Neural cell (in vitro differentiated cells): ENCODE data around the gene CYCS. TPM values are rescaled to one million over a fixed set of nuclear protein-coding genes. Genes with fewer than 3 reads are reported as not detected.

Source experiments
- H2AFZ ChIP-seq: fragments of 200-600, 300-800 bp; sonication (generic), shearing (Covaris generic); 2 replicates; pipeline ENCODE4 v1.6.0; 2014; ENCODE audit warnings: low read depth, mild to moderate bottlenecking, antibody characterized with exemption, low read length, moderate library complexity
- H3F3A ChIP-seq: fragments of 200-600 bp; shearing (Covaris generic); 2 replicates; pipeline ENCODE4 v1.6.1; 2016; ENCODE audit warnings: mild to moderate bottlenecking, moderate library complexity, mixed read lengths, antibody characterized with exemption, low read length; ENCODE audit not compliant: insufficient read depth, poor library complexity, severe bottlenecking
- H3K27ac ChIP-seq: fragments of 200-600, 300-800 bp; sonication (generic), shearing (Covaris generic); 2 replicates; pipeline ENCODE4 v1.5.1; 2014; ENCODE audit warnings: mild to moderate bottlenecking, low read length, moderate library complexity
- H3K27me3 ChIP-seq: fragments of 300-800, 200-600 bp; sonication (generic), shearing (Covaris generic); 2 replicates; pipeline ENCODE4 v1.6.0; 2014; ENCODE audit warnings: mild to moderate bottlenecking, low read depth, low read length, moderate library complexity; ENCODE audit not compliant: insufficient read depth
- H3K36me3 ChIP-seq: fragments of 300-800, 200-600 bp; sonication (generic), shearing (Covaris generic); 2 replicates; pipeline ENCODE4 v1.5.1; 2014; ENCODE audit warnings: mild to moderate bottlenecking, antibody characterized with exemption, low read length, moderate library complexity; ENCODE audit not compliant: insufficient read depth
- H3K4me2 ChIP-seq: fragments of 300-800, 200-600 bp; sonication (generic), shearing (Covaris generic); 2 replicates; pipeline ENCODE4 v1.6.0; 2014; ENCODE audit warnings: mild to moderate bottlenecking, low read length
- H3K4me3 ChIP-seq: fragments of 300-800, 200-600 bp; sonication (generic), shearing (Covaris generic); 2 replicates; pipeline ENCODE4 v1.5.1; 2014; ENCODE audit warnings: mild to moderate bottlenecking, low read length, moderate library complexity
- H3K79me2 ChIP-seq: fragments of 200-600 bp; shearing (Covaris generic); replicated peaks from 2 replicates; pipeline ENCODE4 v1.6.0; 2014; ENCODE audit warnings: mild to moderate bottlenecking, low read length, moderate library complexity; ENCODE audit not compliant: insufficient read depth
- H3K9ac ChIP-seq: fragments of 300-800, 200-600 bp; sonication (generic), shearing (Covaris generic); 2 replicates; pipeline ENCODE4 v1.6.1; 2016; ENCODE audit warnings: mild to moderate bottlenecking, low read length, mixed read lengths
- H3K9me2 ChIP-seq: fragments of 200-600 bp; shearing (Covaris generic); 2 replicates; pipeline ENCODE4 v1.6.1; 2016; ENCODE audit warnings: mild to moderate bottlenecking, low read length, mixed read lengths; ENCODE audit not compliant: insufficient read depth
- H3K9me3 ChIP-seq: fragments of 200-600, 300-800 bp; sonication (generic), shearing (Covaris generic); 2 replicates; pipeline ENCODE4 v1.6.1; 2016; ENCODE audit warnings: mild to moderate bottlenecking, mixed run types, low read length, moderate library complexity, mixed read lengths
- H4K20me1 ChIP-seq: fragments of 200-600 bp; shearing (Covaris generic); 2 replicates; pipeline ENCODE4 v1.6.1; 2016; ENCODE audit warnings: mild to moderate bottlenecking, mixed run types; ENCODE audit not compliant: insufficient read depth
- CTCF ChIP-seq: fragments of 450-650 bp; IDR thresholded peaks from 2 replicates; pipeline ENCODE4 v1.5.1; 2014; ENCODE audit warnings: antibody characterized with exemption, mild to moderate bottlenecking, moderate library complexity; ENCODE audit not compliant: poor library complexity, severe bottlenecking
- EP300 ChIP-seq: fragments of 450-650 bp; conservative IDR thresholded peaks from 2 replicates; pipeline ENCODE4 v1.6.1; 2014; ENCODE audit warnings: antibody characterized with exemption, mild to moderate bottlenecking, moderate library complexity; ENCODE audit not compliant: poor library complexity, severe bottlenecking
- EZH2 ChIP-seq: fragments of 200-600, 300-800 bp; shearing (Covaris generic), sonication (generic); IDR thresholded peaks from 2 replicates; pipeline ENCODE4 v1.6.1; 2014; ENCODE audit warnings: antibody characterized with exemption, low read length, borderline replicate concordance, mild to moderate bottlenecking; ENCODE audit not compliant: insufficient read depth, poor library complexity, severe bottlenecking
- MXI1 ChIP-seq: fragments of 450-650 bp; conservative IDR thresholded peaks from 2 replicates; pipeline ENCODE4 v1.6.1; 2014; ENCODE audit warnings: antibody characterized with exemption, mild to moderate bottlenecking; ENCODE audit not compliant: poor library complexity, severe bottlenecking
- POLR2AphosphoS5 ChIP-seq: IDR thresholded peaks from 2 replicates; pipeline ENCODE4 v1.6.1; 2012
- RAD21 ChIP-seq: fragments of 450-650 bp; conservative IDR thresholded peaks from 2 replicates; pipeline ENCODE4 v1.6.1; 2014; ENCODE audit warnings: antibody characterized with exemption, mild to moderate bottlenecking, moderate library complexity
- REST ChIP-seq: IDR thresholded peaks from 2 replicates; pipeline ENCODE4 v1.6.1; 2012; ENCODE audit warnings: borderline replicate concordance
- SMC3 ChIP-seq: fragments of 450-650 bp; conservative IDR thresholded peaks from 2 replicates; pipeline ENCODE4 v1.6.1; 2014; ENCODE audit warnings: antibody characterized with exemption, mild to moderate bottlenecking, moderate library complexity; ENCODE audit not compliant: poor library complexity
- TAF1 ChIP-seq: IDR thresholded peaks from 2 replicates; pipeline ENCODE4 v1.6.1; 2012; ENCODE audit warnings: low read depth
- polyA plus RNA-seq: library from polyadenylated mRNA; depleted of rRNA; stranded (reverse); fragments of >200 nt; gene quantifications from 2 replicates; pipeline ENCODE4 v1.2.3, GENCODE V29; 2014

CYCS gene
- polyA plus RNA-seq, 1 donor from 2014 or later: 198 TPM

GRCh38 chr7:25171516-25171915, 46.5 kb upstream of the CYCS start:
- Histone ChIP-seq H3K9me2 (no peaks in the 10 kb centered on the region), H3K36me3 (no peaks in the 10 kb centered on the region), H2AFZ (no peak overlapping the region), H3F3A (no peaks in the 10 kb centered on the region), H3K9ac (no peak overlapping the region), H3K4me2 (no peak overlapping the region), H3K4me3 (no peak overlapping the region), H3K27ac (no peak overlapping the region), H3K79me2 (no peaks in the 10 kb centered on the region), H3K27me3 (no peaks in the 10 kb centered on the region), H3K9me3 (no peaks in the 10 kb centered on the region), H4K20me1 (no peaks in the 10 kb centered on the region)
- TF ChIP-seq RAD21 (no peak), REST (no peak), SMC3 (no peak), EZH2 (no peak), CTCF (no peak), POLR2AphosphoS5 (no peak)

- TF ChIP-seq POLR2AphosphoS5: no peak
- no peak for TF ChIP-seq TAF1
- TF ChIP-seq EP300: no peak
- TF ChIP-seq MXI1: no peak
- no peak for TF ChIP-seq SMC3
- no peak for TF ChIP-seq EZH2
- TF ChIP-seq REST: no peak
- no peak for TF ChIP-seq RAD21
- no peak for TF ChIP-seq CTCF
- H4K20me1 ChIP-seq: no peaks in the 10 kb centered on the region
- H3K9me2 ChIP-seq: no peaks in the 10 kb centered on the region
- H3K4me3 ChIP-seq: no peak overlapping the region
- H3K27me3 ChIP-seq: no peaks in the 10 kb centered on the region
- no peak overlapping the region for H2AFZ ChIP-seq
- H3K36me3 ChIP-seq: no peaks in the 10 kb centered on the region
- H3K27ac ChIP-seq: no peak overlapping the region
- H3K79me2 ChIP-seq: no peaks in the 10 kb centered on the region
- no peak overlapping the region for H3K4me2 ChIP-seq
- no peak overlapping the region for H3K9ac ChIP-seq
- no peaks in the 10 kb centered on the region for H3F3A ChIP-seq
- no peaks in the 10 kb centered on the region for H3K9me3 ChIP-seq
These were observed 46.0 kb upstream of the CYCS start for GRCh38 chr7:25171071-25171470.
